OCI-LY7 (cell line): ENCODE data around the gene BRAF. TPM values are rescaled to one million over a fixed set of nuclear protein-coding genes. Genes with fewer than 3 reads are reported as not detected.
"Not testable (repeated sequence)": the region's sequence is repeated elsewhere in the genome, so short reads cannot be mapped to it uniquely, and the experiment has no call there.

ENCODE experiments used
- BruUV-seq: library from RNA; stranded (reverse); fragments of 400-500 nt; replicated peaks from 2 replicates; lab custom pipeline; 2021; lab: Mats Ljungman, UMichigan
- CTCF ChIA-PET: fragments of 300-600 bp; sonication (Branson Sonifier 250); formaldehyde crosslinking; loops from one replicate; lab custom pipeline; 2022; ENCODE audit warnings: antibody characterized with exemption; ENCODE audit not compliant: unreplicated experiment; lab: Charles Lee
- POLR2A ChIA-PET: fragments of 300-600 bp; sonication (Branson Sonifier 250); formaldehyde crosslinking; loops from one replicate; lab custom pipeline; 2022; ENCODE audit warnings: antibody characterized with exemption; lab: Charles Lee
- DNase-seq: peaks from one replicate; pipeline ENCODE4 v3.0.0-alpha.2; 2015; ENCODE audit warnings: low spot score
- H2AFZ ChIP-seq: fragments of 200-600 bp; sonication (generic), shearing (Covaris generic); 2 replicates; pipeline ENCODE4 v1.6.1; 2014; ENCODE audit warnings: mild to moderate bottlenecking, antibody characterized with exemption, low read length, moderate library complexity
- H3K27ac ChIP-seq: fragments of 200-600 bp; sonication (generic); 2 replicates; pipeline ENCODE4 v1.5.1; 2014; ENCODE audit warnings: mixed run types, low read depth, mild to moderate bottlenecking, moderate library complexity, low read length, inconsistent platforms; ENCODE audit not compliant: poor library complexity, severe bottlenecking
- H3K36me3 ChIP-seq: fragments of 200-600 bp; sonication (generic); 2 replicates; pipeline ENCODE4 v1.6.1; 2014; ENCODE audit warnings: mild to moderate bottlenecking, antibody characterized with exemption, low read length, moderate library complexity, mixed read lengths; ENCODE audit not compliant: insufficient read depth
- H3K4me1 ChIP-seq: fragments of 200-600 bp; sonication (generic); 2 replicates; pipeline ENCODE4 v1.5.1; 2014; ENCODE audit warnings: mild to moderate bottlenecking, low read length; ENCODE audit not compliant: insufficient read depth, poor library complexity, severe bottlenecking
- H3K4me2 ChIP-seq: fragments of 200-600 bp; sonication (generic); 2 replicates; pipeline ENCODE4 v1.6.1; 2014; ENCODE audit warnings: mild to moderate bottlenecking, low read length
- H3K4me3 ChIP-seq: fragments of 200-600 bp; sonication (generic); 2 replicates; pipeline ENCODE4 v1.5.1; 2014; ENCODE audit warnings: mild to moderate bottlenecking, low read depth, low read length; ENCODE audit not compliant: poor library complexity, severe bottlenecking
- H3K79me2 ChIP-seq: fragments of 200-600 bp; sonication (generic); 2 replicates; pipeline ENCODE4 v1.6.1; 2016; ENCODE audit warnings: low read depth, mild to moderate bottlenecking, low read length, moderate library complexity, mixed read lengths; ENCODE audit not compliant: insufficient read depth
- H3K9me2 ChIP-seq: fragments of 200-600 bp; sonication (generic); 2 replicates; pipeline ENCODE4 v1.6.1; 2016; ENCODE audit warnings: mild to moderate bottlenecking, low read length, mixed read lengths; ENCODE audit not compliant: insufficient read depth
- H3K9me3 ChIP-seq: fragments of 200-600 bp; sonication (generic); 2 replicates; pipeline ENCODE4 v1.6.1; 2014; ENCODE audit warnings: mild to moderate bottlenecking, mixed run types, low read length, mixed read lengths
- H4K20me1 ChIP-seq: fragments of 200-600 bp; sonication (generic); 2 replicates; pipeline ENCODE4 v1.6.1; 2014; ENCODE audit warnings: mild to moderate bottlenecking, antibody characterized with exemption, low read length, moderate library complexity, mixed read lengths; ENCODE audit not compliant: insufficient read depth
- CTCF ChIP-seq: fragments of 200-600 bp; sonication (generic); conservative IDR thresholded peaks from 2 replicates; pipeline ENCODE4 v1.5.1; 2014; ENCODE audit warnings: mild to moderate bottlenecking, antibody characterized with exemption, low read length, moderate library complexity, mixed read lengths
- EZH2phosphoT487 ChIP-seq: fragments of 200-600 bp; sonication (generic); IDR thresholded peaks from 2 replicates; pipeline ENCODE4 v1.6.1; 2018; ENCODE audit warnings: low read depth, borderline replicate concordance, mild to moderate bottlenecking, mixed run types, antibody characterized with exemption, low read length, moderate library complexity, mixed read lengths
- intact Hi-C: fragments of 100-400 bp; cut with micrococcal nuclease; formaldehyde crosslinking; loops from one replicate; pipeline ENCODE4 v1.10.0; 2022; ENCODE audit not compliant: unreplicated experiment
- total RNA-seq, 2 experiments: library from RNA; depleted of rRNA in 1 of 2; stranded (reverse); fragments of >200 nt in 1 of 2; shearing (Covaris generic) in 1 of 2; gene quantifications; 2 replicates each; pipeline ENCODE4 v1.2.3, GENCODE V29; 2014 to 2022

BRAF gene
- total RNA-seq, 2 experiments from 2014 or later = 17.1 to 41.6 TPM

GRCh38 chr7:140961117-140961516, 36.4 kb upstream of the BRAF start:
- Histone ChIP-seq H4K20me1 (no peaks in the 10 kb centered on the region), H3K36me3 (no peaks in the 10 kb centered on the region), H3K79me2 (no peaks in the 10 kb centered on the region), H3K9me2 (no peaks in the 10 kb centered on the region), H3K27ac (no peak overlapping the region), H3K4me1 (no peaks in the 10 kb centered on the region), H2AFZ (no peak overlapping the region), H3K9me3 (no peaks in the 10 kb centered on the region), H3K4me2 (no peak overlapping the region), H3K4me3 (no peak overlapping the region)
- intact Hi-C loops = no loop called here
- TF ChIP-seq CTCF (no peak), EZH2phosphoT487 (no peak)
- CTCF ChIA-PET = no interaction called here
- no TSS peak for BruUV-seq
- POLR2A ChIA-PET = no interaction called here
- no peak for DNase-seq

- H2AFZ ChIP-seq, H3K9me3 ChIP-seq, H3K36me3 ChIP-seq, H3K27ac ChIP-seq, H3K9me2 ChIP-seq, CTCF ChIA-PET, H3K4me1 ChIP-seq, H3K4me2 ChIP-seq, H3K4me3 ChIP-seq, H4K20me1 ChIP-seq, H3K79me2 ChIP-seq, intact Hi-C loops, DNase-seq, BruUV-seq: not testable (repeated sequence)
- POLR2A ChIA-PET = interaction anchor here (0.7 kb wide), 1 partner anchor 85 kb away, joined by 4 read pairs; no protein-coding TSS in a partner anchor
Observed at GRCh38 chr7:140956997-140957396, 32.3 kb upstream of the BRAF start.

- ChIA-PET CTCF (no interaction called here), POLR2A (interaction anchor here (0.6 kb wide), 1 partner anchor 296 kb away, joined by 5 read pairs; no protein-coding TSS in a partner anchor)
- no peak overlapping the region for H3K4me3 ChIP-seq
- no peak for DNase-seq
- no peaks in the 10 kb centered on the region for H3K79me2 ChIP-seq
- BruUV-seq = no TSS peak
- intact Hi-C loops = no loop called here
- TF ChIP-seq EZH2phosphoT487 = no peak
- no peak for TF ChIP-seq CTCF
- H3K27ac ChIP-seq = no peak overlapping the region
- no peaks in the 10 kb centered on the region for H3K4me1 ChIP-seq
- no peak overlapping the region for H2AFZ ChIP-seq
- H3K4me2 ChIP-seq = no peak overlapping the region
- H3K9me2 ChIP-seq = no peaks in the 10 kb centered on the region
- no peaks in the 10 kb centered on the region for H4K20me1 ChIP-seq
- H3K36me3 ChIP-seq = no peaks in the 10 kb centered on the region
- H3K9me3 ChIP-seq = no peaks in the 10 kb centered on the region
Observed at GRCh38 chr7:140945940-140946339, 21.2 kb upstream of the BRAF start.

- not testable (repeated sequence) for H2AFZ ChIP-seq, H3K9me3 ChIP-seq
Observed at GRCh38 chr7:140942242-140942641, 17.5 kb upstream of the BRAF start.

More at GRCh38 chr7:140942242-140942641, 17.5 kb upstream of the BRAF start:
- intact Hi-C loops, H3K4me3 ChIP-seq, POLR2A ChIA-PET, H3K36me3 ChIP-seq, H3K79me2 ChIP-seq, H3K9me2 ChIP-seq, H4K20me1 ChIP-seq, H3K4me1 ChIP-seq, DNase-seq, BruUV-seq, H3K27ac ChIP-seq, H3K4me2 ChIP-seq, CTCF ChIA-PET: not testable (repeated sequence)
